ENCODE data around the gene ALOX12.

DNA sequence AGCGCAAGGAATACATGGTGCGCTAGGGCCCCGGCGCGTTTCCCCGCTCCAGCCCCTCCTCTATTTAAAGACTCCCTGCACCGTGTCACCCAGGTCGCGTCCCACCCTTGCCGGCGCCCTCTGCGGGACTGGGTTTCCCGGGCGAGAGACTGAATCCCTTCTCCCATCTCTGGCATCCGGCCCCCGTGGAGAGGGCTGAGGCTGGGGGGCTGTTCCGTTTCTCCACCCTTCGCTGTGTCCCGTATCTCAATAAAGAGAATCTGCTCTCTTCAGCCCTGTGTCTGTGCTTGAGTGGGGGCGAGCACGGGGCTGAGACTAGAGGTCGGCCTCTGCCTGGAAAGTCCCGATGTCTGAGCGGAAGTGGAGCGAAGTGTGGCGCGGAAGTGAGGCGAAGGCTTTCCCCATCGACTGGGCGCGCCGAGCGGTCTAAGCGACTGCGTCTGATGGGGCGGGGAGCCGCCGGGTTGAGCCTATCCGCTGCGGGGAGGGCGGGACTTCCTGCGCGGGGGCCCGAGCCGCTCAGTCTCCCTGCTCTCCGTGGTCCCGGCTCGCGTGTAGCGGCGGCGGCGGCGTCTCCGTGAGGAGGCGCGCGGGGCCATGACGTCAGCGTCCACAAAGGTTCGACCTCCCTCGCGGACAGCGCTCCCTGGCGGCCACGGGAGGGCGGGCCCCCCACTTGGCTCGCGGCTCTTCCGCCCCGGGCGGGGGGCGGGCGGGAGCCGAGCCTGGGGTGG is 18.6 kb downstream of the ALOX12 start:
- peak; percentile 87 for TF ChIP-seq POLR2A (IDR thresholded peaks at IDR 0.05; ENCODE audit: low read length)
- TF ChIP-seq GATA1 (IDR thresholded peaks at IDR 0.05; ENCODE audit: low read depth, low read length) = no peak

Data from erythroblast (primary cell).